GM12891 (cell line): ENCODE data around the gene LRRC56.

ENCODE experiments used
- POLR2A ChIP-seq: IDR thresholded peaks from 2 replicates; pipeline ENCODE4 v1.6.1; 2011; ENCODE audit warnings: low read depth, low read length, control low read depth
- POLR2AphosphoS5 ChIP-seq: IDR thresholded peaks from 2 replicates; pipeline ENCODE4 v1.6.1; 2011; ENCODE audit warnings: low read depth, low read length, control low read depth

DNA sequence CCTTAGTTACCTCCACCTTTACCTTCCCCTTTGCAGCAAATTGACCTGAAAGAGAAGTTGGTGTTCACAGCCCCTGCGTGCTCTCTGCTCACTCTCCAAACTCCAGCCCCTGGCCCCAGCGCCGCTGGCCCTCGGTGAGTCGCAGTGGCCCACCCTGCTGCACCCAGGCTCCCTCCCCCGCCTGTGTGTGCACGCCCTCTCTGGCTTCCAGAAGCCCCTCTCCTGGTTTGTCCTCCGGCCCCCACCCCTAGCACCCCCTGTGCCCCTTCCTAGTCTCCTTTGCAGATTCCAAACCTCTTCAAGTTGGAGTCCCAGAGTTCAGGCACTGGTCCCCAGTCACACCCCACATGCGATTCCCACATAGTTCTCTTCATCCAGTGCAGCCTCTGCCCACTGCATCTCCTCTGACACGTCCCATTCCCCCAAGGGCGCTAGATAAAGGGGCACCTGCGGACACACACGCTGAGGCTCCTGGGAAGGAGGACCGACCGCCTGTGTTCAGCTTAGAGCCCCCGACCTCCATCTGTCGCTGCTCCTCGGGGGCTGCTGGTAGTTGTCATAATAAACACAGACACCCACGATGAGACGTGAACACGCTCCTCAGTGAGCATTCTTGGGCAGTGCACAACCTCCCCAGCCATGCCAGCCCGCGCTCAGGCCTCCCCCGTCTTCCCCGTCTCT, 37.4 kb downstream of the LRRC56 start:
- TF ChIP-seq POLR2A (no peak), POLR2AphosphoS5 (no peak)
